Panc1 (cell line): ENCODE measurements around the gene SMARCA5. TPM values are rescaled to one million over a fixed set of nuclear protein-coding genes. Genes with fewer than 3 reads are reported as not detected.

ENCODE experiments used
- ATAC-seq: fragments of 200-7000 bp; cut with Tn5 transposase; 2 replicates; pipeline ENCODE4 v1.9.1; 2020; ENCODE audit warnings: mild to moderate bottlenecking, moderate library complexity
- BruUV-seq: library from RNA; stranded (reverse); fragments of 400-500 nt; replicated peaks from 2 replicates; lab custom pipeline; 2021; lab: Mats Ljungman, UMichigan
- CTCF ChIA-PET: fragments of 300-600 bp; sonication (Branson Sonifier 250); formaldehyde crosslinking; loops from one replicate; lab custom pipeline; 2022; ENCODE audit warnings: antibody characterized with exemption; lab: Charles Lee
- POLR2A ChIA-PET: fragments of 300-600 bp; sonication (Branson Sonifier 250); formaldehyde crosslinking; loops from one replicate; lab custom pipeline; 2022; ENCODE audit warnings: antibody characterized with exemption; lab: Charles Lee
- DNase-seq: peaks from one replicate; pipeline ENCODE4 v3.0.0-alpha.2; 2010; ENCODE audit warnings: low read depth, low spot score
- H3K27ac ChIP-seq: 2 replicates; pipeline ENCODE4 v1.5.1; 2011; ENCODE audit warnings: mild to moderate bottlenecking, low read length, inconsistent platforms
- H3K27me3 ChIP-seq: fragments of 200-500 bp; sonication (Bioruptor generic); 2 replicates; pipeline ENCODE4 v1.6.0; 2014; ENCODE audit warnings: low read length, inconsistent platforms; ENCODE audit not compliant: control insufficient read depth, insufficient read depth
- H3K36me3 ChIP-seq: fragments of 200-500 bp; sonication (Bioruptor generic); 2 replicates; pipeline ENCODE4 v1.5.1; 2014; ENCODE audit warnings: inconsistent platforms, mild to moderate bottlenecking, low read length, moderate library complexity; ENCODE audit not compliant: control insufficient read depth, insufficient read depth
- H3K4me1 ChIP-seq: 2 replicates; pipeline ENCODE4 v1.5.1; 2011; ENCODE audit warnings: inconsistent platforms, mild to moderate bottlenecking, low read length, moderate library complexity; ENCODE audit not compliant: control insufficient read depth, insufficient read depth
- H3K4me3 ChIP-seq, 2 experiments: 2 replicates each; pipeline ENCODE4 v1.5.1; 2011 to 2012; ENCODE audit warnings: low read depth in 2 of 2, low read length in 2 of 2, mild to moderate bottlenecking in 2 of 2, inconsistent platforms in 1 of 2, moderate library complexity in 1 of 2
- H3K9me3 ChIP-seq: fragments of 200-500 bp; sonication (Bioruptor generic); 2 replicates; pipeline ENCODE4 v1.5.1; 2014; ENCODE audit warnings: low read depth, mild to moderate bottlenecking, inconsistent platforms, low read length, moderate library complexity; ENCODE audit not compliant: control insufficient read depth, insufficient read depth
- POLR2AphosphoS5 ChIP-seq: IDR thresholded peaks from 2 replicates; pipeline ENCODE4 v1.6.1; 2012; ENCODE audit warnings: mild to moderate bottlenecking, low read depth, low read length, moderate library complexity
- SIN3A ChIP-seq: IDR thresholded peaks from 2 replicates; pipeline ENCODE4 v1.6.1; 2012; ENCODE audit warnings: low read depth, mild to moderate bottlenecking, low read length, moderate library complexity, borderline replicate concordance; ENCODE audit not compliant: insufficient read depth
- TCF7L2 ChIP-seq: IDR thresholded peaks from 2 replicates; pipeline ENCODE4 v1.6.1; 2011; ENCODE audit warnings: mild to moderate bottlenecking, low read depth, low read length, inconsistent platforms
- in situ Hi-C: cut with HindIII; loops from 2 replicates; pipeline ENCODE4 v1.10.0; 2016; ENCODE audit warnings: low sequenced_read_pairs, low pct_unique_long_range_greater_than_20kb
- intact Hi-C: fragments of 100-400 bp; cut with micrococcal nuclease; formaldehyde crosslinking; loops from one replicate; pipeline ENCODE4 v1.10.0; 2022; ENCODE audit not compliant: unreplicated experiment
- total RNA-seq: library from RNA; stranded (reverse); gene quantifications from one replicate; pipeline ENCODE4 v1.2.1, GENCODE V29; 2021; ENCODE audit not compliant: unreplicated experiment
- TF ChIP-seq, protein P1 (sequence below), 2 experiments: IDR thresholded peaks; 2 replicates each; pipeline ENCODE4 v1.6.1; 2011 to 2012; ENCODE audit warnings: low read depth in 2 of 2, control low read depth in 1 of 2, low read length in 1 of 2, mild to moderate bottlenecking in 1 of 2, moderate library complexity in 1 of 2; ENCODE audit not compliant: insufficient read depth in 1 of 2
- TF ChIP-seq, protein P2 (sequence below): fragments of 450-650 bp; IDR thresholded peaks from 2 replicates; pipeline ENCODE4 v1.5.1; 2017; ENCODE audit warnings: mild to moderate bottlenecking

The SMARCA5 gene
- total RNA-seq, 1 experiment from 2014 or later: 29.9 TPM

DNA sequence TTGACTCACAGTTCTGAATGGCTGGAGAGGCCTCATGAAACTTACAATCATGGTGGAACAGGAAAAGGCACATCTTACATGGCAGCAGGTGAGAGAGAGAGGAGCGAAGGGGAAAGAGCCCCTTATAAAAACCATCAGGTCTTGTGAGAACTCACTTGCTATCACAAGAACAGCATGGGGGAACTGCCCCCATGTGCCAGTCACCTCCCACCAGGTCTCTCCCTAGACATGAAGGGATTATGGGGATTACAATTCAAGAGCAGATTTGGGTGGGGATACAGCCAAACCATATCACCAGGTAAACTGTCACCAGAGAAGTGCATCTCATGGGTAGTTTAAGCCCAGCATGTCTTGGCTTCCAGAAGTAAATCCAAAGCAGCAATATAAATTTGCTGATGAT, 7.5 kb upstream of the SMARCA5 start:
- BruUV-seq: no TSS peak
- DNase-seq: no peak
- TF ChIP-seq SIN3A: no peak
- TF ChIP-seq, protein P1, sequence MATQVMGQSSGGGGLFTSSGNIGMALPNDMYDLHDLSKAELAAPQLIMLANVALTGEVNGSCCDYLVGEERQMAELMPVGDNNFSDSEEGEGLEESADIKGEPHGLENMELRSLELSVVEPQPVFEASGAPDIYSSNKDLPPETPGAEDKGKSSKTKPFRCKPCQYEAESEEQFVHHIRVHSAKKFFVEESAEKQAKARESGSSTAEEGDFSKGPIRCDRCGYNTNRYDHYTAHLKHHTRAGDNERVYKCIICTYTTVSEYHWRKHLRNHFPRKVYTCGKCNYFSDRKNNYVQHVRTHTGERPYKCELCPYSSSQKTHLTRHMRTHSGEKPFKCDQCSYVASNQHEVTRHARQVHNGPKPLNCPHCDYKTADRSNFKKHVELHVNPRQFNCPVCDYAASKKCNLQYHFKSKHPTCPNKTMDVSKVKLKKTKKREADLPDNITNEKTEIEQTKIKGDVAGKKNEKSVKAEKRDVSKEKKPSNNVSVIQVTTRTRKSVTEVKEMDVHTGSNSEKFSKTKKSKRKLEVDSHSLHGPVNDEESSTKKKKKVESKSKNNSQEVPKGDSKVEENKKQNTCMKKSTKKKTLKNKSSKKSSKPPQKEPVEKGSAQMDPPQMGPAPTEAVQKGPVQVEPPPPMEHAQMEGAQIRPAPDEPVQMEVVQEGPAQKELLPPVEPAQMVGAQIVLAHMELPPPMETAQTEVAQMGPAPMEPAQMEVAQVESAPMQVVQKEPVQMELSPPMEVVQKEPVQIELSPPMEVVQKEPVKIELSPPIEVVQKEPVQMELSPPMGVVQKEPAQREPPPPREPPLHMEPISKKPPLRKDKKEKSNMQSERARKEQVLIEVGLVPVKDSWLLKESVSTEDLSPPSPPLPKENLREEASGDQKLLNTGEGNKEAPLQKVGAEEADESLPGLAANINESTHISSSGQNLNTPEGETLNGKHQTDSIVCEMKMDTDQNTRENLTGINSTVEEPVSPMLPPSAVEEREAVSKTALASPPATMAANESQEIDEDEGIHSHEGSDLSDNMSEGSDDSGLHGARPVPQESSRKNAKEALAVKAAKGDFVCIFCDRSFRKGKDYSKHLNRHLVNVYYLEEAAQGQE (IDR thresholded peaks at IDR 0.05; ENCODE audit: insufficient read depth in 1 of 2, low read depth in 2 of 2, low read length in 1 of 2): no peak
- TF ChIP-seq, protein P2, sequence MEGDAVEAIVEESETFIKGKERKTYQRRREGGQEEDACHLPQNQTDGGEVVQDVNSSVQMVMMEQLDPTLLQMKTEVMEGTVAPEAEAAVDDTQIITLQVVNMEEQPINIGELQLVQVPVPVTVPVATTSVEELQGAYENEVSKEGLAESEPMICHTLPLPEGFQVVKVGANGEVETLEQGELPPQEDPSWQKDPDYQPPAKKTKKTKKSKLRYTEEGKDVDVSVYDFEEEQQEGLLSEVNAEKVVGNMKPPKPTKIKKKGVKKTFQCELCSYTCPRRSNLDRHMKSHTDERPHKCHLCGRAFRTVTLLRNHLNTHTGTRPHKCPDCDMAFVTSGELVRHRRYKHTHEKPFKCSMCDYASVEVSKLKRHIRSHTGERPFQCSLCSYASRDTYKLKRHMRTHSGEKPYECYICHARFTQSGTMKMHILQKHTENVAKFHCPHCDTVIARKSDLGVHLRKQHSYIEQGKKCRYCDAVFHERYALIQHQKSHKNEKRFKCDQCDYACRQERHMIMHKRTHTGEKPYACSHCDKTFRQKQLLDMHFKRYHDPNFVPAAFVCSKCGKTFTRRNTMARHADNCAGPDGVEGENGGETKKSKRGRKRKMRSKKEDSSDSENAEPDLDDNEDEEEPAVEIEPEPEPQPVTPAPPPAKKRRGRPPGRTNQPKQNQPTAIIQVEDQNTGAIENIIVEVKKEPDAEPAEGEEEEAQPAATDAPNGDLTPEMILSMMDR: no peak
- TF ChIP-seq POLR2AphosphoS5: no peak
- no peak for TF ChIP-seq TCF7L2
- CTCF ChIA-PET: no interaction called here
- no peak overlapping the region for H3K4me3 ChIP-seq
- no peak for ATAC-seq
- intact Hi-C loops (no loop called here), in situ Hi-C loops (no loop called here)
- POLR2A ChIA-PET: no interaction called here
- no peak overlapping the region for H3K27ac ChIP-seq
- no peaks in the 10 kb centered on the region for H3K4me1 ChIP-seq
- H3K9me3 ChIP-seq: no peaks in the 10 kb centered on the region
- no peaks in the 10 kb centered on the region; the same call in 1 of the 2 replicates for H3K27me3 ChIP-seq
- H3K36me3 ChIP-seq: no peaks in the 10 kb centered on the region

DNA sequence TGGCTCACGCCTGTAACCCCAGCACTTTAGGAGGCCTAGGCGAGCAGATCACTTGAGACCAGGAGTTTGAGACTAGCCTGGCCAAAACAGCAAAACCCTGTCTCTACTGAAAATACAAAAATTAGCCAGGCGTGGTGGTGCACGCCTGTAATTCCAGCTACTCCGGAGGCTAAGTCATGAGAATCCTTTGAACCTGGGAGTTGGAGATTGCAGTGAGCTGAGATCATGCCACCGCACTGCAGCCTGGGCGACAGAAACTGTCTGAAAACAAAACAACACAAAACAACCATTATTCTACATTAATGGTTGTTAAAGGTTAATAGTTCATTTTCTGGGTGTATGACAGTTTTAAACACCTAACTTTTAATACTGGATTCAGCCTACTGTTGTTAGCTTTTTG, 1.6 kb upstream of the SMARCA5 start:
- TF ChIP-seq POLR2AphosphoS5 (no peak), TCF7L2 (no peak), SIN3A (no peak)
- TF ChIP-seq, protein P1 (IDR thresholded peaks at IDR 0.05; ENCODE audit: insufficient read depth in 1 of 2, low read depth in 2 of 2, low read length in 1 of 2): no peak
- TF ChIP-seq, protein P2: no peak
- CTCF ChIA-PET: no interaction called here
- DNase-seq: no peak
- Histone ChIP-seq H3K4me1 (peaks cover 16% of the 10 kb centered on the region), H3K27me3 (no peaks in the 10 kb centered on the region; the same call in 1 of the 2 replicates), H3K27ac (no peak overlapping the region), H3K36me3 (peaks cover 11% of the 10 kb centered on the region), H3K4me3 (no peak overlapping the region), H3K9me3 (no peaks in the 10 kb centered on the region)
- intact Hi-C loops: no loop called here
- POLR2A ChIA-PET: no interaction called here
- no peak for ATAC-seq
- BruUV-seq: no TSS peak
- in situ Hi-C loops: no loop called here
